Hepatocyte (in vitro differentiated cells): ENCODE measurements around the gene MAD2L1BP. TPM values are rescaled to one million over a fixed set of nuclear protein-coding genes. Genes with fewer than 3 reads are reported as not detected.

Experiments
- DNase-seq: peaks from one replicate; pipeline ENCODE4 v3.0.0-alpha.2; 2016; ENCODE audit warnings: low spot score
- H2AFZ ChIP-seq: fragments of 200-600 bp; sonication (generic); 2 replicates; pipeline ENCODE4 v1.6.0; 2016; ENCODE audit warnings: antibody characterized with exemption, mild to moderate bottlenecking
- H3K27ac ChIP-seq: fragments of 200-600 bp; sonication (generic); 2 replicates; pipeline ENCODE4 v1.5.1; 2016; ENCODE audit warnings: mild to moderate bottlenecking
- H3K27me3 ChIP-seq: fragments of 200-600 bp; sonication (generic); 2 replicates; pipeline ENCODE4 v1.6.1; 2016
- H3K36me3 ChIP-seq: fragments of 200-600 bp; sonication (generic); replicated peaks from 2 replicates; pipeline ENCODE4 v1.5.1; 2016; ENCODE audit warnings: low read depth; ENCODE audit not compliant: insufficient read depth
- H3K4me1 ChIP-seq: fragments of 200-600 bp; sonication (generic); 2 replicates; pipeline ENCODE4 v1.5.1; 2016; ENCODE audit warnings: mild to moderate bottlenecking, moderate library complexity; ENCODE audit not compliant: insufficient read depth
- H3K4me2 ChIP-seq: fragments of 200-600 bp; sonication (generic); 2 replicates; pipeline ENCODE4 v1.6.0; 2016
- H3K4me3 ChIP-seq: fragments of 200-600 bp; sonication (generic); 2 replicates; pipeline ENCODE4 v1.5.1; 2016; ENCODE audit warnings: mild to moderate bottlenecking
- H3K79me2 ChIP-seq: fragments of 200-600 bp; sonication (generic); 2 replicates; pipeline ENCODE4 v1.6.0; 2017; ENCODE audit warnings: mild to moderate bottlenecking
- H3K9me2 ChIP-seq: fragments of 200-600 bp; sonication (generic); replicated peaks from 2 replicates; pipeline ENCODE4 v1.6.0; 2017; ENCODE audit warnings: mild to moderate bottlenecking; ENCODE audit not compliant: insufficient read depth
- H3K9me3 ChIP-seq: fragments of 200-600 bp; sonication (generic); 2 replicates; pipeline ENCODE4 v1.5.1; 2016; ENCODE audit warnings: low read depth, mild to moderate bottlenecking
- H4K20me1 ChIP-seq: fragments of 200-600 bp; sonication (generic); 2 replicates; pipeline ENCODE4 v1.6.0; 2016; ENCODE audit warnings: mild to moderate bottlenecking; ENCODE audit not compliant: insufficient read depth, poor library complexity, severe bottlenecking
- CTCF ChIP-seq: fragments of 200-600 bp; sonication (generic); IDR thresholded peaks from 2 replicates; pipeline ENCODE4 v1.5.1; 2016; ENCODE audit warnings: antibody characterized with exemption, mild to moderate bottlenecking; ENCODE audit not compliant: poor library complexity
- EZH2 ChIP-seq: fragments of 200-600 bp; sonication (generic); IDR thresholded peaks from 2 replicates; pipeline ENCODE4 v1.6.1; 2016; ENCODE audit warnings: antibody characterized with exemption, mild to moderate bottlenecking, borderline replicate concordance
- EZH2phosphoT487 ChIP-seq: fragments of 200-600 bp; sonication (generic); IDR thresholded peaks from one replicate; pipeline ENCODE4 v1.6.1; 2018; ENCODE audit warnings: antibody characterized with exemption, mild to moderate bottlenecking, low read depth, moderate library complexity; ENCODE audit not compliant: unreplicated experiment, severe bottlenecking
- WGBS: methylation state at CpG from one replicate; pipeline ENCODE4 v1.1.6; 2016; ENCODE audit warnings: low lambda C conversion rate; ENCODE audit errors: missing lambda C conversion rate; 5-methylcytosine and 5-hydroxymethylcytosine counted together
- polyA plus RNA-seq: library from polyadenylated mRNA; unstranded; fragments of >200 nt; fragmentation: Nextera tagmentation; extraction: Ambion mirVana; gene quantifications from 2 replicates; pipeline ENCODE4 v1.2.1, GENCODE V29; 2016
- total RNA-seq: library from RNA; depleted of rRNA; stranded (reverse); fragments of >200 nt; gene quantifications from 2 replicates; pipeline ENCODE4 v1.2.3, GENCODE V29; 2014

MAD2L1BP gene
- total and polyA plus RNA-seq, 2 experiments from 2014 or later: 32.1 to 47.6 TPM

- Histone ChIP-seq H3K9me2 (no peaks in the 10 kb centered on the region), H3K9me3 (no peaks in the 10 kb centered on the region), H3K27me3 (no peaks in the 10 kb centered on the region), H3K36me3 (no peaks in the 10 kb centered on the region), H3K4me3 (no peak overlapping the region), H3K4me1 (no peaks in the 10 kb centered on the region), H3K4me2 (no peak overlapping the region), H4K20me1 (no peaks in the 10 kb centered on the region), H3K27ac (no peak overlapping the region), H2AFZ (no peak overlapping the region), H3K79me2 (no peaks in the 10 kb centered on the region)
- no peak for DNase-seq
- WGBS: 97% methylated on average over 6 of the region's 6 CpGs
- TF ChIP-seq EZH2 (no peak), EZH2phosphoT487 (no peak), CTCF (no peak)
Observed at GRCh38 chr6:43613721-43614395, 21.8 kb upstream of the MAD2L1BP start.

DNA sequence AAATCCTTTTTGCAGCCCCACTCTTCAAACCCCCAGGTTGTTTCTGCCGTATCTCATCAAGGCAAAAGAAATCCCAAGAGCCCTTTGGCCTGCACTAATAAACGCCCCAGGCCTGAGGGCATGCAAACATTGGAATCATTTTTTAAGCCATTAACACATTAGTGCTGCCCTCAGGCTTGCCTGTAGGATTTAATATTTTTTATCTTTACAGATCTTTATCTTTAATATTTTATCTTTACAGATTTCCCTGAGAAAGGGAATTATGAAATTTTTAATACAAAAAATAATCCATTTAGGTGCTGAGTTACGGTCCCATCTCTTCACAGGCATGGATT, 21.3 kb upstream of the MAD2L1BP start:
- WGBS: 75% methylated on average over 3 of the region's 3 CpGs
- DNase-seq: no peak
- Histone ChIP-seq H3K79me2 (no peaks in the 10 kb centered on the region), H3K27me3 (no peaks in the 10 kb centered on the region), H3K9me3 (no peaks in the 10 kb centered on the region), H3K4me2 (no peak overlapping the region), H3K4me1 (no peaks in the 10 kb centered on the region), H2AFZ (no peak overlapping the region), H3K4me3 (no peak overlapping the region), H4K20me1 (no peaks in the 10 kb centered on the region), H3K36me3 (no peaks in the 10 kb centered on the region), H3K27ac (no peak overlapping the region), H3K9me2 (no peaks in the 10 kb centered on the region)
- TF ChIP-seq CTCF: no peak
- TF ChIP-seq EZH2phosphoT487: no peak
- no peak for TF ChIP-seq EZH2

- Histone ChIP-seq H3K79me2 (no peaks in the 10 kb centered on the region), H3K36me3 (no peaks in the 10 kb centered on the region), H4K20me1 (no peaks in the 10 kb centered on the region), H3K4me1 (no peaks in the 10 kb centered on the region), H3K27me3 (no peaks in the 10 kb centered on the region), H3K9me2 (no peaks in the 10 kb centered on the region), H3K27ac (no peak overlapping the region), H3K4me2 (no peak overlapping the region), H2AFZ (no peak overlapping the region), H3K4me3 (no peak overlapping the region), H3K9me3 (no peaks in the 10 kb centered on the region)
- no peak for DNase-seq
- TF ChIP-seq CTCF (no peak), EZH2 (no peak), EZH2phosphoT487 (no peak)
- WGBS: 96% methylated on average over 9 of the region's 9 CpGs
Observed at GRCh38 chr6:43616725-43617472, 18.7 kb upstream of the MAD2L1BP start.
